HCT116 (cell line): ENCODE data around the gene C2orf76. TPM values are rescaled to one million over a fixed set of nuclear protein-coding genes. Genes with fewer than 3 reads are reported as not detected.

Source experiments
- ATAC-seq: fragments of 200-7000 bp; cut with Tn5 transposase; 2 replicates; pipeline ENCODE4 v1.9.1; 2020; ENCODE audit warnings: mild to moderate bottlenecking, moderate library complexity
- BruUV-seq: library from RNA; stranded (reverse); fragments of 400-500 nt; replicated peaks from 2 replicates; lab custom pipeline; 2021; lab: Mats Ljungman, UMichigan
- CTCF ChIA-PET: fragments of 300-600 bp; sonication (Branson Sonifier 250); formaldehyde crosslinking; loops from one replicate; lab custom pipeline; 2021; ENCODE audit warnings: antibody characterized with exemption; lab: Charles Lee
- POLR2A ChIA-PET: fragments of 300-600, 350-600 bp; sonication (Branson Sonifier 250); formaldehyde crosslinking; loops from one replicate; lab custom pipeline; 2021; ENCODE audit warnings: antibody characterized with exemption; lab: Charles Lee
- RAD21 ChIA-PET, 2 experiments: fragments of 300-600 bp; sonication (Branson Sonifier 250); formaldehyde crosslinking; loops; one replicate each; lab custom pipeline; 2023; ENCODE audit warnings: low total read pairs in 2 of 2; ENCODE audit not compliant: uncharacterized antibody in 2 of 2, unreplicated experiment in 2 of 2, low non-redundant PET in 1 of 2; lab: Charles Lee
- DNase-seq: peaks from one replicate; pipeline ENCODE4 v3.0.0-alpha.2; 2010; ENCODE audit warnings: low read depth, low spot score
- H2AFZ ChIP-seq: fragments of 200-600 bp; shearing (Covaris generic), sonication (generic); 2 replicates; pipeline ENCODE4 v1.6.1; 2017; ENCODE audit warnings: low read depth, mixed run types, mixed read lengths, antibody characterized with exemption, low read length; ENCODE audit not compliant: poor library complexity, severe bottlenecking
- H3K27ac ChIP-seq: 2 replicates; pipeline ENCODE4 v1.5.1; 2012; ENCODE audit warnings: low read depth, low read length
- H3K27me3 ChIP-seq: fragments of 200-600 bp; sonication (generic); 2 replicates; pipeline ENCODE4 v1.6.1; 2016; ENCODE audit warnings: mixed run types, low read length, mixed read lengths; ENCODE audit not compliant: insufficient read depth
- H3K36me3 ChIP-seq, 2 experiments: fragments of 200-500 bp in 1 of 2; fragments of 200-600 bp in 1 of 2; sonication (Bioruptor generic) in 1 of 2; sonication (generic) in 1 of 2; 2 replicates each; pipeline versions ENCODE4 v1.5.1 to v1.6.1; 2014 to 2016; ENCODE audit warnings: low read length in 2 of 2, inconsistent platforms in 1 of 2, mixed read lengths in 1 of 2, mixed run types in 1 of 2; ENCODE audit not compliant: insufficient read depth in 2 of 2, control insufficient read depth in 1 of 2
- H3K4me1 ChIP-seq, 2 experiments: fragments of 200-600 bp in 1 of 2; sonication (generic) in 1 of 2; 2 replicates each; pipeline versions ENCODE4 v1.5.1 to v1.6.1; 2012 to 2017; ENCODE audit warnings: low read length in 2 of 2, inconsistent platforms in 1 of 2, mild to moderate bottlenecking in 1 of 2, mixed read lengths in 1 of 2, mixed run types in 1 of 2, moderate library complexity in 1 of 2; ENCODE audit not compliant: insufficient read depth in 2 of 2, control insufficient read depth in 1 of 2
- H3K4me2 ChIP-seq: fragments of 200-600 bp; sonication (generic); 2 replicates; pipeline ENCODE4 v1.6.1; 2017; ENCODE audit warnings: mixed run types, low read length, mixed read lengths
- H3K4me3 ChIP-seq, 2 experiments: fragments of 200-600 bp in 1 of 2; sonication (generic) in 1 of 2; replicated peaks in 1 of 2; 2 replicates each; pipeline ENCODE4 v1.5.1; 2011 to 2016; ENCODE audit warnings: low read length in 2 of 2, control low read depth in 1 of 2, low read depth in 1 of 2, mild to moderate bottlenecking in 1 of 2, mixed read lengths in 1 of 2, mixed run types in 1 of 2
- H3K79me2 ChIP-seq: fragments of 200-600 bp; sonication (generic); 2 replicates; pipeline ENCODE4 v1.6.1; 2017; ENCODE audit warnings: mild to moderate bottlenecking, mixed run types, low read length, moderate library complexity, mixed read lengths; ENCODE audit not compliant: insufficient read depth
- H3K9ac ChIP-seq: fragments of 200-600 bp; sonication (generic); 2 replicates; pipeline ENCODE4 v1.6.1; 2016; ENCODE audit warnings: low read length, mixed read lengths
- H3K9me2 ChIP-seq: fragments of 200-600 bp; sonication (generic), shearing (Covaris generic); 2 replicates; pipeline ENCODE4 v1.6.1; 2017; ENCODE audit warnings: mixed run types, mild to moderate bottlenecking, moderate library complexity; ENCODE audit not compliant: insufficient read depth
- H3K9me3 ChIP-seq, 2 experiments: fragments of 200-500 bp in 1 of 2; fragments of 200-600 bp in 1 of 2; sonication (Bioruptor generic) in 1 of 2; sonication (generic) in 1 of 2; 2 replicates each; pipeline ENCODE4 v1.6.1; 2014 to 2017; ENCODE audit warnings: low read length in 2 of 2, mixed read lengths in 2 of 2, inconsistent platforms in 1 of 2, low read depth in 1 of 2, mild to moderate bottlenecking in 1 of 2, mixed run types in 1 of 2, moderate library complexity in 1 of 2; ENCODE audit not compliant: control insufficient read depth in 1 of 2, insufficient read depth in 1 of 2
- H4K20me1 ChIP-seq: fragments of 200-600 bp; sonication (generic), shearing (Covaris generic); 2 replicates; pipeline ENCODE4 v1.6.1; 2017; ENCODE audit warnings: mixed run types, mild to moderate bottlenecking, moderate library complexity; ENCODE audit not compliant: insufficient read depth
- EZH2phosphoT487 ChIP-seq: fragments of 200-600 bp; IDR thresholded peaks from 2 replicates; pipeline ENCODE4 v1.6.1; 2018; ENCODE audit warnings: antibody characterized with exemption, borderline replicate concordance
- RAD21 ChIP-seq: IDR thresholded peaks from 2 replicates; pipeline ENCODE4 v1.6.1; 2012; ENCODE audit warnings: low read depth, mild to moderate bottlenecking
- SIN3A ChIP-seq: IDR thresholded peaks from 2 replicates; pipeline ENCODE4 v1.6.1; 2012; ENCODE audit warnings: low read depth
- ZFX ChIP-seq: fragments of 450-650 bp; IDR thresholded peaks from 2 replicates; pipeline ENCODE4 v1.6.1; 2017
- ZNF274 ChIP-seq: fragments of 200-500 bp; sonication (Bioruptor generic); IDR thresholded peaks from 2 replicates; pipeline ENCODE4 v1.6.1; 2014; ENCODE audit warnings: mild to moderate bottlenecking, low read depth, low read length, inconsistent platforms
- intact Hi-C: fragments of 100-400 bp; cut with micrococcal nuclease; formaldehyde crosslinking; loops from 2 replicates; pipeline ENCODE4 v1.10.0; 2022
- total RNA-seq: library from RNA; stranded (reverse); gene quantifications from one replicate; pipeline ENCODE4 v1.2.1, GENCODE V29; 2021; ENCODE audit not compliant: unreplicated experiment
- TF ChIP-seq, protein P1 (sequence below): IDR thresholded peaks from 2 replicates; pipeline ENCODE4 v1.6.1; 2012; ENCODE audit warnings: low read depth
- TF ChIP-seq, protein P2 (sequence below): IDR thresholded peaks from 2 replicates; pipeline ENCODE4 v1.6.1; 2011; ENCODE audit warnings: mild to moderate bottlenecking, low read length, moderate library complexity; ENCODE audit not compliant: insufficient replicate concordance; ENCODE audit errors: extremely low read depth

Gene C2orf76
- total RNA-seq, 1 experiment from 2014 or later: 10.5 TPM

DNA sequence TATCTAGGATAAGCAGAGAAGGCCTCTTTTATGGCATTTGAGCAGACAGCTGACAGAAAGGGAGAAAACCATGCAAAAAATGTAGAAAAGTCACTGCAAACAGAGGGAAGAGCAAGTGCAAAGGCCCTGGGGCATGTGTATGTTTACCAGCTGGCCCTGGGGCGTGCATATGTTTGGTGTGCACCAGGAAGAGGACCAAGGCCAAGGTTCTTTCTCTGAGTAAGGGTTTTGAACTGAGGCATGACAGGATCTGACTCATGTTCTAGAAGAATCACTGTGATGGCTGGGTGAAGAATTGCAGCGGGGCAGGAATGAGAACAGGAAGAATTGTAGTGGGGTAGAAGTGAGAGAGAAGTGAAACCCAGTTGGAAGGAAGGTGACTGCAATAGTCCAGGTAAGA lies 73.4 kb downstream of the C2orf76 start:
- ChIA-PET RAD21 (no interaction called here), CTCF (no interaction called here), POLR2A (no interaction called here)
- no peak for ATAC-seq
- no peak overlapping the region for H3K4me2 ChIP-seq
- H3K4me3 ChIP-seq: no peak overlapping the region
- DNase-seq: no peak
- intact Hi-C loops: loop anchor here (10.0 kb wide), 1 partner anchor 182 kb away; no protein-coding TSS in a partner anchor
- H3K79me2 ChIP-seq: no peaks in the 10 kb centered on the region
- H3K27ac ChIP-seq: no peak overlapping the region
- no peaks in the 10 kb centered on the region for H3K9me3 ChIP-seq
- no peaks in the 10 kb centered on the region for H3K36me3 ChIP-seq
- H3K9ac ChIP-seq: no peak overlapping the region
- no peaks in the 10 kb centered on the region for H4K20me1 ChIP-seq
- no peaks in the 10 kb centered on the region for H3K9me2 ChIP-seq
- no TSS peak for BruUV-seq
- H2AFZ ChIP-seq: no peak overlapping the region
- TF ChIP-seq, protein P1, sequence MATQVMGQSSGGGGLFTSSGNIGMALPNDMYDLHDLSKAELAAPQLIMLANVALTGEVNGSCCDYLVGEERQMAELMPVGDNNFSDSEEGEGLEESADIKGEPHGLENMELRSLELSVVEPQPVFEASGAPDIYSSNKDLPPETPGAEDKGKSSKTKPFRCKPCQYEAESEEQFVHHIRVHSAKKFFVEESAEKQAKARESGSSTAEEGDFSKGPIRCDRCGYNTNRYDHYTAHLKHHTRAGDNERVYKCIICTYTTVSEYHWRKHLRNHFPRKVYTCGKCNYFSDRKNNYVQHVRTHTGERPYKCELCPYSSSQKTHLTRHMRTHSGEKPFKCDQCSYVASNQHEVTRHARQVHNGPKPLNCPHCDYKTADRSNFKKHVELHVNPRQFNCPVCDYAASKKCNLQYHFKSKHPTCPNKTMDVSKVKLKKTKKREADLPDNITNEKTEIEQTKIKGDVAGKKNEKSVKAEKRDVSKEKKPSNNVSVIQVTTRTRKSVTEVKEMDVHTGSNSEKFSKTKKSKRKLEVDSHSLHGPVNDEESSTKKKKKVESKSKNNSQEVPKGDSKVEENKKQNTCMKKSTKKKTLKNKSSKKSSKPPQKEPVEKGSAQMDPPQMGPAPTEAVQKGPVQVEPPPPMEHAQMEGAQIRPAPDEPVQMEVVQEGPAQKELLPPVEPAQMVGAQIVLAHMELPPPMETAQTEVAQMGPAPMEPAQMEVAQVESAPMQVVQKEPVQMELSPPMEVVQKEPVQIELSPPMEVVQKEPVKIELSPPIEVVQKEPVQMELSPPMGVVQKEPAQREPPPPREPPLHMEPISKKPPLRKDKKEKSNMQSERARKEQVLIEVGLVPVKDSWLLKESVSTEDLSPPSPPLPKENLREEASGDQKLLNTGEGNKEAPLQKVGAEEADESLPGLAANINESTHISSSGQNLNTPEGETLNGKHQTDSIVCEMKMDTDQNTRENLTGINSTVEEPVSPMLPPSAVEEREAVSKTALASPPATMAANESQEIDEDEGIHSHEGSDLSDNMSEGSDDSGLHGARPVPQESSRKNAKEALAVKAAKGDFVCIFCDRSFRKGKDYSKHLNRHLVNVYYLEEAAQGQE: no peak
- peaks cover 0 to 9% of the 10 kb centered on the region in 2 experiments; a peak in 1 of 4 replicates for H3K4me1 ChIP-seq
- H3K27me3 ChIP-seq: no peaks in the 10 kb centered on the region

DNA sequence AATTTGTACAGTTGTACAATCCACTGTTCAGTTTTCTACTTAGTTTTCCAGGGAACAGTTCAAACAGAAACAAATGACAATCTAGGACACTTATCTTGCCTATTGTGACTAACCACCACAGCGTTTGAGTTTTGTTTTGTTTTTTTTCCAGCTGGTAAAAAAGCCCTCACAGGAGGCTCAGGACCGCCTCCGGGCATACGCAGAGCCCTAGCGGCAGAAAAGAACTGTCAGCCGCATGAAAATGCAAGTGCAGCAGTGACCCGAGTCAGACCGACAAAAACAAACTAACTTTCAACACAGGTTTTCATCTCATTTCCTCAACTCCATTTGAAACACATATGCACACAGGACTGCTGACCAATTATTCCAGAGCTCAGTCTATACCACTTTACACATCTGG lies 74.4 kb downstream of the C2orf76 start:
- Histone ChIP-seq H4K20me1 (no peaks in the 10 kb centered on the region), H2AFZ (no peak overlapping the region), H3K79me2 (no peaks in the 10 kb centered on the region), H3K4me3 (no peak overlapping the region), H3K9ac (no peak overlapping the region), H3K27me3 (no peaks in the 10 kb centered on the region), H3K36me3 (no peaks in the 10 kb centered on the region), H3K4me1 (peaks cover 0 to 9% of the 10 kb centered on the region in 2 experiments; a peak in 1 of 4 replicates), H3K9me3 (no peaks in the 10 kb centered on the region), H3K27ac (no peak overlapping the region), H3K9me2 (no peaks in the 10 kb centered on the region), H3K4me2 (no peak overlapping the region)
- POLR2A ChIA-PET: no interaction called here
- CTCF ChIA-PET: interaction anchor here (0.6 to 2.5 kb wide), 7 partner anchors 27 to 411 kb away, joined by 3 to 12 read pairs (median 4); no protein-coding TSS in a partner anchor
- RAD21 ChIA-PET: interaction anchor here in 1 of 2 experiments (1.5 kb wide), 1 partner anchor 68 kb away, joined by 4 read pairs; the partner anchor contains the start of gene STEAP3
- intact Hi-C loops: loop anchor here (10.0 kb wide), 1 partner anchor 183 kb away; no protein-coding TSS in a partner anchor
- ATAC-seq: no peak
- DNase-seq: no peak
- BruUV-seq: no TSS peak
- TF ChIP-seq ZFX: no peak
- TF ChIP-seq ZNF274: no peak
- no peak for TF ChIP-seq EZH2phosphoT487
- TF ChIP-seq, protein P2, sequence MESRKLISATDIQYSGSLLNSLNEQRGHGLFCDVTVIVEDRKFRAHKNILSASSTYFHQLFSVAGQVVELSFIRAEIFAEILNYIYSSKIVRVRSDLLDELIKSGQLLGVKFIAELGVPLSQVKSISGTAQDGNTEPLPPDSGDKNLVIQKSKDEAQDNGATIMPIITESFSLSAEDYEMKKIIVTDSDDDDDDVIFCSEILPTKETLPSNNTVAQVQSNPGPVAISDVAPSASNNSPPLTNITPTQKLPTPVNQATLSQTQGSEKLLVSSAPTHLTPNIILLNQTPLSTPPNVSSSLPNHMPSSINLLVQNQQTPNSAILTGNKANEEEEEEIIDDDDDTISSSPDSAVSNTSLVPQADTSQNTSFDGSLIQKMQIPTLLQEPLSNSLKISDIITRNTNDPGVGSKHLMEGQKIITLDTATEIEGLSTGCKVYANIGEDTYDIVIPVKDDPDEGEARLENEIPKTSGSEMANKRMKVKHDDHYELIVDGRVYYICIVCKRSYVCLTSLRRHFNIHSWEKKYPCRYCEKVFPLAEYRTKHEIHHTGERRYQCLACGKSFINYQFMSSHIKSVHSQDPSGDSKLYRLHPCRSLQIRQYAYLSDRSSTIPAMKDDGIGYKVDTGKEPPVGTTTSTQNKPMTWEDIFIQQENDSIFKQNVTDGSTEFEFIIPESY: no peak
- TF ChIP-seq RAD21: no peak
- no peak for TF ChIP-seq SIN3A
